Smooth muscle cell (in vitro differentiated cells): Measurements from ENCODE around the gene PKP4. TPM values are rescaled to one million over a fixed set of nuclear protein-coding genes. Genes with fewer than 3 reads are reported as not detected.

ENCODE experiments used
- DNase-seq: peaks from one replicate; lab custom pipeline; 2025; ENCODE audit not compliant: unreplicated experiment; lab: John Stamatoyannopoulos, UW
- H2AFZ ChIP-seq: fragments of 200-600 bp; sonication (generic); 2 replicates; pipeline ENCODE4 v1.6.0; 2016; ENCODE audit warnings: antibody characterized with exemption, low read depth, mild to moderate bottlenecking
- H3F3A ChIP-seq: fragments of 200-600 bp; sonication (generic); 2 replicates; pipeline ENCODE4 v1.6.0; 2017; ENCODE audit warnings: antibody characterized with exemption, low read depth
- H3K27ac ChIP-seq: fragments of 200-600 bp; sonication (generic); 2 replicates; pipeline ENCODE4 v1.5.1; 2016; ENCODE audit warnings: low read depth, mild to moderate bottlenecking
- H3K27me3 ChIP-seq: fragments of 200-600 bp; sonication (generic); 2 replicates; pipeline ENCODE4 v1.6.1; 2016; ENCODE audit warnings: low read depth, mild to moderate bottlenecking
- H3K36me3 ChIP-seq: fragments of 200-600 bp; sonication (generic); 2 replicates; pipeline ENCODE4 v1.5.1; 2016; ENCODE audit warnings: low read depth
- H3K4me1 ChIP-seq: fragments of 200-600 bp; sonication (generic); 2 replicates; pipeline ENCODE4 v1.5.1; 2016; ENCODE audit warnings: low read depth
- H3K4me2 ChIP-seq: fragments of 200-600 bp; sonication (generic); 2 replicates; pipeline ENCODE4 v1.6.0; 2016; ENCODE audit warnings: mild to moderate bottlenecking
- H3K4me3 ChIP-seq: fragments of 200-600 bp; sonication (generic); 2 replicates; pipeline ENCODE4 v1.5.1; 2016; ENCODE audit warnings: mild to moderate bottlenecking
- H3K79me2 ChIP-seq: fragments of 200-600 bp; sonication (generic); 2 replicates; pipeline ENCODE4 v1.6.0; 2016; ENCODE audit warnings: low read depth, mild to moderate bottlenecking
- H3K9ac ChIP-seq: fragments of 200-600 bp; sonication (generic); 2 replicates; pipeline ENCODE4 v1.6.0; 2016; ENCODE audit warnings: low read depth
- H3K9me3 ChIP-seq: fragments of 200-600 bp; sonication (generic); replicated peaks from 2 replicates; pipeline ENCODE4 v1.5.1; 2016; ENCODE audit warnings: low read depth
- H4K20me1 ChIP-seq: fragments of 200-600 bp; sonication (generic); 2 replicates; pipeline ENCODE4 v1.6.0; 2016; ENCODE audit warnings: low read depth
- CTCF ChIP-seq: fragments of 200-600 bp; sonication (generic); IDR thresholded peaks from 2 replicates; pipeline ENCODE4 v1.5.1; 2017; ENCODE audit warnings: borderline replicate concordance, mild to moderate bottlenecking, antibody characterized with exemption; ENCODE audit not compliant: insufficient read depth, poor library complexity, severe bottlenecking
- WGBS: methylation state at CpG from one replicate; pipeline ENCODE4 v1.1.7; 2016; ENCODE audit warnings: low lambda C conversion rate; 5-methylcytosine and 5-hydroxymethylcytosine counted together
- polyA plus RNA-seq: library from polyadenylated mRNA; unstranded; fragments of >200 nt; fragmentation: Nextera tagmentation; extraction: Ambion mirVana; gene quantifications from 2 replicates; pipeline ENCODE4 v1.2.1, GENCODE V29; 2016
- total RNA-seq: library from RNA; depleted of rRNA; stranded (reverse); fragments of >200 nt; gene quantifications from 2 replicates; pipeline ENCODE4 v1.2.3, GENCODE V29; 2014

PKP4 gene
- total and polyA plus RNA-seq, 2 experiments from 2014 or later: 2.4 to 14.0 TPM

- Histone ChIP-seq H3K79me2 (no peaks in the 10 kb centered on the region), H3K4me1 (no peaks in the 10 kb centered on the region), H3K9me3 (no peaks in the 10 kb centered on the region), H2AFZ (no peak overlapping the region), H3K27me3 (no peaks in the 10 kb centered on the region), H3K4me3 (no peak overlapping the region), H3K36me3 (no peaks in the 10 kb centered on the region), H3F3A (no peaks in the 10 kb centered on the region), H3K4me2 (no peak overlapping the region), H3K9ac (no peak overlapping the region), H4K20me1 (no peaks in the 10 kb centered on the region), H3K27ac (no peak overlapping the region)
- WGBS: 89% methylated on average over 1 of the region's 1 CpG
- TF ChIP-seq CTCF: no peak
- DNase-seq: no peak
Measured at GRCh38 chr2:158573739-158574138, 117.0 kb downstream of the PKP4 start.

- Histone ChIP-seq H3K4me3 (no peak overlapping the region), H3K27me3 (no peaks in the 10 kb centered on the region), H3K9me3 (no peaks in the 10 kb centered on the region), H3K9ac (no peak overlapping the region), H3K36me3 (no peaks in the 10 kb centered on the region), H3K79me2 (no peaks in the 10 kb centered on the region), H3F3A (no peaks in the 10 kb centered on the region), H3K4me1 (no peaks in the 10 kb centered on the region), H3K4me2 (no peak overlapping the region), H3K27ac (no peak overlapping the region), H4K20me1 (no peaks in the 10 kb centered on the region), H2AFZ (no peak overlapping the region)
- TF ChIP-seq CTCF: no peak
- DNase-seq: no peak
- 83% methylated on average over 2 of the region's 2 CpGs for WGBS
Measured at GRCh38 chr2:158575051-158575635, 118.4 kb downstream of the PKP4 start.

- Histone ChIP-seq H3K4me1 (no peaks in the 10 kb centered on the region), H3K79me2 (no peaks in the 10 kb centered on the region), H3K9ac (no peak overlapping the region), H4K20me1 (no peaks in the 10 kb centered on the region), H2AFZ (no peak overlapping the region), H3K36me3 (no peaks in the 10 kb centered on the region), H3K9me3 (no peaks in the 10 kb centered on the region), H3K4me3 (no peak overlapping the region), H3K27ac (no peak overlapping the region), H3F3A (no peaks in the 10 kb centered on the region), H3K4me2 (no peak overlapping the region), H3K27me3 (no peaks in the 10 kb centered on the region)
- TF ChIP-seq CTCF: no peak
- 95% methylated on average over 5 of the region's 5 CpGs for WGBS
- DNase-seq: no peak
Measured at GRCh38 chr2:158577141-158577540, 120.4 kb downstream of the PKP4 start.

GRCh38 chr2:158578703-158579330 lies 122.1 kb downstream of the PKP4 start:
- H3K9ac ChIP-seq: no peak overlapping the region
- H3K4me3 ChIP-seq: no peak overlapping the region
- H3K79me2 ChIP-seq: no peaks in the 10 kb centered on the region
- no peak for DNase-seq
- H3K4me2 ChIP-seq: no peak overlapping the region
- no peaks in the 10 kb centered on the region for H4K20me1 ChIP-seq
- H2AFZ ChIP-seq: no peak overlapping the region
- H3K27me3 ChIP-seq: no peaks in the 10 kb centered on the region
- no peaks in the 10 kb centered on the region for H3K36me3 ChIP-seq
- H3K27ac ChIP-seq: no peak overlapping the region
- no peak for TF ChIP-seq CTCF
- H3F3A ChIP-seq: no peaks in the 10 kb centered on the region
- no peaks in the 10 kb centered on the region for H3K9me3 ChIP-seq
- H3K4me1 ChIP-seq: no peaks in the 10 kb centered on the region
- 97% methylated on average over 1 of the region's 1 CpG for WGBS
